Measurements from ENCODE around the gene PLIN5.

Gene PLIN5

GRCh38 chr19:4505570-4506448 lies 29.2 kb downstream of the PLIN5 start:
- DNase-seq (ENCODE audit: low read depth), result no peak

GRCh38 chr19:4504891-4505569 lies 30.0 kb downstream of the PLIN5 start:
- DNase-seq (ENCODE audit: low read depth), result no peak

DNA sequence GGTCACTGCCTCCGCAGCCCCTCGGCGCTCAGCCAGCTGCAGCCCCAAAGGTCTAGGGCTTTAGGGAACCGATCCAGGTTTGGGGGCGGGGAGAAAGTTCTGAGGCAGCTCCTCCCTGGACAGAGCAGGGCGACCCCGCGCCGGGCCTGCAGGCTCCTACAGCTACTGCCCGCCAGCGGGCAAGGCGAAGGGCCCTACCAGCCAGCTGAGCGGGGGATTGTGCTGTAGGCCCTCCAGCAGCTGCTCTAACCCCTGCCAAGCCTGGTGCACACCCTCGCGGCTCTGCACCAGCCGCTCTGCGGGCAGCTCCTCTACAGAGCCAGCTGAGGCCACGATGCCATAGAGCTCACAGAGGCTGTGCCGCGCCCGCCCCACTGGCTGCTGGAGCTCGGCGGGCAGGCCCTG lies 30.7 kb downstream of the PLIN5 start:
- no peak for DNase-seq (ENCODE audit: low read depth)

DNA sequence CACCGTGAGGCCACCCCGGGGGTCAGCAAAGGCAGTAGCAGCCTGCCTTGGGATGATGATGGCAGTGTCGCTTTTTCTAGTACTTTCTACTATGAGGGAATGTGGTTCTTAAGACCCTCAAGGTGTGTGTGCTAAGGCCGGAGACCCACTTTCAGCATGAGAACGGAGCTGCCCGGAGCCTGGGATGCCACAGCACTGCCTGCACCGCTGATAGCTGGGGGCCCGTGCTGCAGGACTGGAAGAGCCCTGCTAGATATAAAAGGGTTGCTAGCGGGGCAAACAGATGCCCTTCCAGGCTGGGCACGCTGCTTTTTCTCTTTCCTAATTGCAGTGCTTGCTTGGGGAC lies 31.2 kb downstream of the PLIN5 start:
- DNase-seq (ENCODE audit: low read depth), result no peak

DNA sequence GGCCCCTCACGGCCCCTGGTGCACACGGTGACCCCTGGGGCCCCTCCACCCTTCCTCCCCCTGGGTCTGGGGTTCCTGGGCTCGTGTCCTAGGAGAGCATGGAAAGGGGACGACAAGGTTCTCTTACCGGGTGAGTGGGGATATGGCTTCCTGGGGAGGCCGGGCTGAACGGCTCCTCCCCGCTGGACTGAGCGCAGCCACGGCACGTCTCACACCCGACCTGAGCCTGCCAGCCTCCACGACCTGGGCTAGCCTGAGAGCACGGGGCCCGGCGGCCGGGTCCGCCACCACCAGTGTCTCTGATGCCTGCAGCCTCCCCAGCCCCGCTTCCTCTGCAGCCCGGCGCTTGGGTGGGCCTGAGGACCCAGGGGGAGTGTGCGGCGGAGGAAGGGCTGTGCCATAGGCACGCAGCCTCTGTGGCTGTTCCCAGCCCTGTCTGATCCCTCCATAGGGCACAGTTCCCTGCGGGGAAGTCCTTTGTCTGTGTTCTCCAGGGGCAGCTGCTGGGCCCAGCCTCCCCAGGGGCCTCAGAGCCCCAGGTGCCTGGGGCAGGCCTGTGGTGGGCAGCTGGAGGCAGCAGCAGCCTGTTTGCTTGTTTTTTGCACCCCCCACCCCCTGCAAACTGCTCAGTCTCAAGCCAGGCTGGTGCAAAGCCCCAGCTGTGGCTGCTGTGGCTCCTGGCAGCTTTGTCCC lies 31.7 kb downstream of the PLIN5 start:
- DNase-seq (ENCODE audit: low read depth), result no peak

DNA sequence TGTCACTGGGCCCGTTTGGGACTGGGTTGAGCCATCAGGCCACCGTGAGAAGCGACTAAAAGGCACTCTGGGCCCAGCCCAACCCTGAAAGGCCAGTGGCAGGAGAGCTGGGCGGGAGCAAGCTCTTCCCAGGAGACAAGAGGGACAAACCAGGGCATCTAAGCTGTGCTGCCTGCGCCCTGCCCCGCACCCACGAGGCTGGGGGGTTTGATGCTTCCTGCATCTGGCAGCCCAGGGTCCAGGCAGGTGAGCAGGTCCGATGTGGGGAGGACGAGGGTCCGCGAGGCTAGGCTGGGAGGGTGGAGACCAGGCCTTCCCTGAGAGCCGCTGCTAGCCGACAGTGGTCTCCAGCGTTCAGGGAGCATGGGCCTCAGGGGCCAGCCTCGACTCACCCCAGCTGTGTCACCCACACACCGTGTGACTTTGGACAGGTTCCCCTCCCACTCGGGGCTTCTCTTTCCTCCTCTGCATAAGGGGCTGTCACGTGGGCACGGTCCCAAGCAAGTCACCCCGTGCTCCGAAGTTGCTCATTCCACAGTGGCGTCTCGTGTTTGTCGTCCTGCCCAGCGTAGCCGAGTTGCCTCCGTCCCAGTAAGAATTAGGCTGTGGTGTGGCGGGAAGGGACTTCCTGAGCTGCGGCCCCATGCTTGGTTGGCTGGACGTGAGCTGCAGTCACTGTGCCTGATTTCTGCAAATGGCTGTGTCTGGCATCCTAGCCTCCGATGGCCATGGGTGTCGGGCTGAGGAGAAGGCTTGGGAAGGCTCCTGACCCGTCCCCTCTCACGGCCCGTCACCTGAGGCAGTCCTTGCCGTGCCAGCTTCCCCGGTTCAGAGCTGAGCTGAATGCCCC lies 32.5 kb downstream of the PLIN5 start:
- DNase-seq (ENCODE audit: low read depth), result no peak

- no peak for DNase-seq (ENCODE audit: low read depth)
These were observed 33.3 kb downstream of the PLIN5 start for GRCh38 chr19:4501691-4502090.

DNA sequence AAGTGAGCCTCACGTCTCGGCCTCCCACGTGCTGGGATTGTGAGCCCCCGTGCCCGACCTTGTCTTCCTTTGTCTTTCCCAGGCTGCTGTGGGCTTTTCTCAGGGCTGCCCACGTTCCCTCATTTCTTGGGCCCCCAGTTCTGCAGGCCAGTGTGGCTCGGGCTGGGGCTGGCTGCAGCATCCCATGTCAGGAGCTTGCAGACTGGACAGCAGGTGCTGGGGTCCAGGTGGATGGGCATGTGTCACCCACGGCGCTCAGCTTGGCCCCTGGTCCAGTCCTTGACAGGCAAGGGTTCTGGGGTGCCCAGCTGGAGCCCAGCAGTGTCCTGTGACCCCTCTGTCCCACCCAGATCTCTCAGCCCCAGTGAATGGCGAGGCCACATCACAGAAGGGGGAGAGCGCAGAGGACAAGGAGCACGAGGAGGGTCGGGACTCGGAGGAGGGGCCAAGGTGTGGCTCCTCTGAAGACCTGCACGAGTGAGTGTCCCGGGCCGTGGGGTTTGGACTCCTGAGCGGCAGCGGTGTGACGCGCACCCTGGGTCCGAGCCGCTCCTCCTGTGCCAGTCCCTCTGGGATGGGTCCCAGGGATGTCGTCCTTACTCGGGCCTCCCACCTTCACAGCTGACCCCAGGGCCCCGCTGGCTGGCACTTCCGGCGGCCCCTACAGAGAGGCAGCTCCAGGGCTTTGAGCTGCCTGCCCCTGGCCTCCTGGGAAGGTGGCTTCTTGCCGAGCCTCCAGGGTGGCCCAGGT lies 34.0 kb downstream of the PLIN5 start:
- DNase-seq (ENCODE audit: low read depth), result no peak

DNA sequence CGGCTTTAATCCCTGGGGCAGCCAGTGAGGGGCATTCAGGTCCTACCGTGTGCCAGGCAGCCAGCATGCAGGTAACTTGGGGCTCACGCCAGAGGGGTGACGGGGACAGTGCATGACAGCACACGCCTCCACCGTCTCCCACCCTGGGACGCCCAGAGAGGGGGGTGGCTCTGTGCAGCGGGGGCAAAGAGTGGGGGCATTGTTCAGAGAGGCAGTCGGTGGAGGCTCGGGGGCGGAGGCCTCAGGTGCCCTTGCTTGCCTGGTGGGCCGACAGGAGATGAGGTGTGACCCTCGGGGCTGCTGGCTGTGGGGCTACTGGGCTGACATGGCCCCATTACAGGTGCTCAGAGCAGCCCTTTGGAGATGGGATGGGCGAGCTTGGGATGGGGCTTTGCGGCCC lies 35.2 kb downstream of the PLIN5 start:
- no peak for DNase-seq (ENCODE audit: low read depth)

DNA sequence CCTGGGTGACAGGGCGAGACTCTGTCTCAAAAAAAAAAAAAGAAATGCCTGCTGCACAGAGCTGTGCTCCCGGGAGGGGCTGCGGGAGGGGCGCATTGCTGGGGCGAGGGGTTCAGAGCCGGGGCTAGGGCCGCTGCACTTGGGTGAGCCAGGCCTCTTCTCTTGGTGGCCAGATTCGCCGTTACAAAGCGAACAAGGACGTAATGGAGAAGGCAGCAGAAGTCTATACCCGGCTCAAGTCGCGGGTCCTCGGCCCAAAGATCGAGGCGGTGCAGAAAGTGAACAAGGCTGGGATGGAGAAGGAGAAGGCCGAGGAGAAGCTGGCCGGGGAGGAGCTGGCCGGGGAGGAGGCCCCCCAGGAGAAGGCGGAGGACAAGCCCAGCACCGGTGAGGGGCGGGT lies 35.7 kb downstream of the PLIN5 start:
- no peak for DNase-seq (ENCODE audit: low read depth)

- DNase-seq (ENCODE audit: low read depth), result no peak
These were observed 36.3 kb downstream of the PLIN5 start for GRCh38 chr19:4498694-4499093.

- no peak for DNase-seq (ENCODE audit: low read depth)
These were observed 37.1 kb downstream of the PLIN5 start for GRCh38 chr19:4497770-4498389.

DNA sequence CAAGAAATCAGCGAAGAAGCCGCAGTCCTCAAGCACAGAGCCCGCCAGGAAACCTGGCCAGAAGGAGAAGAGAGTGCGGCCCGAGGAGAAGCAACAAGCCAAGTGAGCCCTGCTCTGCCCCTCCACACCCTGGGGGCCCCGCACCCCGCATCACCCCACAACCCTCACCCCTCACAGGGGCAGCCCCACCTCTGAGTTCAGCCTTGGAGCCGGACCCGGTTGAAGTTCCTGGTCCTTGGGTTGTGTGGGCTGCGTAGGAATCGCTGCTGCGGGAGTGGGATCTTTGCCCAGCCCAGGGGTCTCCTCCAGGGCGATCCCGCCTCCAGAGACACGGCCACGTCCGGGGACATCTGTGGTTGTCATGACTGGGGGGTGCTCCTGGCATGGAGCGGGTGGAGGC lies 38.7 kb downstream of the PLIN5 start:
- no peak for DNase-seq (ENCODE audit: low read depth)

GRCh38 chr19:4495471-4495870 lies 39.6 kb downstream of the PLIN5 start:
- no peak for DNase-seq (ENCODE audit: low read depth)

DNA sequence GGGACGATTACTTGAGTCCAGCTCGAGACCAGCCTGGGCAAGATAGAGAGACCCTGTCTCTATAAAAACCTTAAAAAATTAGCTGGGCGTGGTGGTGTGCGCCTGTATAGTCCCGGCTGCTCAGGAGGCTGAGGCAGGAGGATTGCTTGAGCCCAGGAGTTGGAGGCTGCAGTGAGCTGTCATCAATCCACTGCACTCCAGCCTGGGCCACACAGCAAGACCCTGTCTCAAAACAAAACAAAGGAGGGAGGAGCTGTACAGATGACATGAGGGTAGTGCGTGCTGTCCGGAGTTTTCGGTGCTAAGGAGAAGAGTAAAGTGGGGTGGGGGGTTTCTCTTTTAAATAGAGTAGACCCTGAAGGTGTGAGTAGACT lies 40.3 kb downstream of the PLIN5 start:
- no peak for DNase-seq (ENCODE audit: low read depth)

GRCh38 chr19:4493929-4494690 lies 40.9 kb downstream of the PLIN5 start:
- no peak for DNase-seq (ENCODE audit: low read depth)

DNA sequence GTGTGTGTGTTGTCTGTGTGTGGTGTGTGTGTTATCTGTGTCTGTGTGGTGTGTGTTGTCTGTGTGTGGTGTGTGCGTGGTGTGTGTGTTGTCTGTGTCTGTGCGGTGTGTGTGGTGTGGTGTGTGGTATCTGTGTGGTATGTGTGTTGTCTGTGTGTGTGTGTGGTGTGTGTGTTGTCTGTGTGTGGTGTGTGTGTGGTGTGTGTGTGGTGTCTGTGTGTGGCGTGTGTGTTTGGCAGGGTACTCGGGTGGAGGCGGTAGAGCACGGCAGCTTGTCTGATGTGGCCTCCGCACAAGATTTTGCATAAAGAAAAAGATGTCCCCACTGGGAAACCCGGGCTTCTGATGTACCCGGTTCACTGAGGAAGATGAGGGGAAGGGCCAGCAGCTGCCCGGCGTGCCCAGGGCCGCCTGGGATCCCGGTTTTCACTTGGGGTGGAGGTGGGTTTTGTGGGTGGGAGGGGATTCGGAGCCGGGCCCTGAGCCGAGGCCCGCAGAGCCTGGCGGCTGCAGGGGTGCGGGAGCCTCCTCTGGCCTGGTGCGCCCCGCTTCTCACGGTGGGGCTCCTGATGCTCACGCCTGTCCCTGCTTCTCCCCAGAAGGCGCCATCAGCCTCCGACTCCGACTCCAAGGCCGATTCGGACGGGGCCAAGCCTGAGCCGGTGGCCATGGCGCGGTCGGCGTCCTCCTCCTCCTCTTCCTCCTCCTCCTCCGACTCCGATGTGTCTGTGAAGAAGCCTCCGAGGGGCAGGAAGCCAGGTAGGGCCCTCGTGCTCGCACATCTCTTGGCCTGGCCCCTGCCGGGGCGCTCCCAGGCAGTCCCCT lies 41.7 kb downstream of the PLIN5 start:
- no peak for DNase-seq (ENCODE audit: low read depth)

DNA sequence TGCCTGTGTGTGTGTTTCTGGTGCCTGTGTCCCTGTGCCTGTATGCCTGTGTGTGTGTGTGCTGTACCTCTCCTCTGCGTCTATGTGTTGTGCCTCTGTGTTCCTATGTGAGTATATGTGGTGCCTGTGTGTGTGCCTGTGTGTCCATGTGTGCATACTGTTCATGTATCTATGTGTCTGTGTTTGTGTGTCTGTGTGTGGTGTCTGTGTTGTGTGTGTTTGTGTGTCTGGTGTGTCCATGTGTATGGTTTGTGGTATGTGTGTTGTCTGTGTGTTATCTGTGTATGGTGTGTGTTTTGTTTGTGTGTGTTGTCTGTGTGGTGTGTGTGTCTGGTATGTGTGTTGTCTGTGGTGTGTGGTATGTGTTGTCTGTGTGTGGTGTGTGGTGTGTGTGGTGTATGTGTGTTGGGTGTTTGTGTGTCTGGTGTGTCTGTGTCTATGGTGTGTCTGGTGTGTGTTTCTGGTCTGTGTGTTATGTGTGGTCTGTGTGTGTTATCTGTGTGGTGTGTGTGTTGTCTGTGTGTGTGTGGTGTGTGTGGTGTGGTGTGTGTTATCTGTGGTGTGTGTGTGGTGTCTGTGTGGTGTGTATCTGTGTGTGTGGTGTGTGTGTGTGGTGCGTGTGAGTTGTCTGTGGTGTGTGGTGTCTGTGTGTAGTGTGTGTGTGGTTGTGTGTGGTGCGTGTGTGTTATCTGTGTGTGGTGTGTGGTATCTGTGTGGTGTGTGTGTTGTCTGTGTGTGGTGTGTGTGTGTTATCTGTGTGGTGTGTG lies 42.5 kb downstream of the PLIN5 start:
- no peak for DNase-seq (ENCODE audit: low read depth)

DNA sequence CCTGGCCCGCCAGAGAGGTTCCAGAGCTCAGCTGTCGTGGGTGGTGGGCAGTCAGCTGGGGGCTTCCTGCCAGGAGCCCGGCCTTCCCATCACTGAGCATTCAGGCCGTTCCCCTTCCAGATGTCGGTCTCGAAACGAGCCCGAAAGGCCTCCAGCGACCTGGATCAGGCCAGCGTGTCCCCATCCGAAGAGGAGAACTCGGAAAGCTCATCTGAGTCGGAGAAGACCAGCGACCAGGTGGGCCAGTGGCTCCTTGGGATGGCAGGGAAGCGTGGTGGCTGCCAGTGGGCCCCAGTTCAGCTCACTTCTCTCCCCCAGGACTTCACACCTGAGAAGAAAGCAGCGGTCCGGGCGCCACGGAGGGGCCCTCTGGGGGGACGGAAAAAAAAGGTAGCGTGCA lies 43.6 kb downstream of the PLIN5 start:
- no peak for DNase-seq (ENCODE audit: low read depth)

Measured in HS-5 (cell line).